AG04449 (cell line): Measurements from ENCODE around the gene ALDH3B2.
"Not testable (repeated sequence)": the region's sequence is repeated elsewhere in the genome, so short reads cannot be mapped to it uniquely, and the experiment has no call there.

Source experiments
- CTCF ChIA-PET: fragments of 350-600 bp; formaldehyde crosslinking; extraction: SDS; loops from one replicate; lab custom pipeline; 2021; ENCODE audit warnings: antibody characterized with exemption; lab: Yijun Ruan, JAX
- POLR2A ChIA-PET: fragments of 400-600, 350-600 bp; formaldehyde crosslinking; extraction: SDS; loops from one replicate; lab custom pipeline; 2020; ENCODE audit warnings: antibody characterized with exemption, inconsistent platforms; lab: Yijun Ruan, JAX
- DNase-seq: peaks from one replicate; pipeline ENCODE4 v3.0.0-alpha.2; 2010; ENCODE audit warnings: low read depth, low spot score
- H3K4me3 ChIP-seq: 2 replicates; pipeline ENCODE4 v1.5.1; 2011; ENCODE audit warnings: low read depth, mild to moderate bottlenecking, control low read depth, low read length
- CTCF ChIP-seq: IDR thresholded peaks from one replicate; pipeline ENCODE4 v1.5.1; 2011; ENCODE audit warnings: mild to moderate bottlenecking, moderate library complexity, low read length, control low read depth, inconsistent platforms; ENCODE audit not compliant: insufficient read depth; ENCODE audit errors: missing control alignments

The ALDH3B2 gene

GRCh38 chr11:67662142-67662834 lies 12.1 kb downstream of the ALDH3B2 start:
- TF ChIP-seq CTCF, result no peak
- POLR2A ChIA-PET, result no interaction called here
- DNase-seq, result no peak
- CTCF ChIA-PET, result interaction anchor here (1.6 to 8.9 kb wide), 3 partner anchors 11 to 34 kb away, joined by 4 to 101 read pairs (median 28); partner anchors contain the start of gene NUDT8
- no peak overlapping the region for H3K4me3 ChIP-seq

- CTCF ChIA-PET, result interaction anchor here (1.2 to 8.9 kb wide), 4 partner anchors 9 to 32 kb away, joined by 4 to 101 read pairs (median 16); partner anchors contain the start of gene NUDT8
- H3K4me3 ChIP-seq, POLR2A ChIA-PET, DNase-seq: not testable (repeated sequence)
Measured at GRCh38 chr11:67660752-67661151, 13.7 kb downstream of the ALDH3B2 start.

- DNase-seq, POLR2A ChIA-PET, H3K4me3 ChIP-seq: not testable (repeated sequence)
- CTCF ChIA-PET, result interaction anchor here (0.6 to 8.9 kb wide), 12 partner anchors 12 to 90 kb away, joined by 3 to 101 read pairs (median 3); partner anchors contain the start of genes ALDH3B2 and NUDT8
Measured at GRCh38 chr11:67659651-67660165, 14.7 kb downstream of the ALDH3B2 start.

GRCh38 chr11:67657300-67657699 lies 17.1 kb downstream of the ALDH3B2 start:
- ChIA-PET CTCF (interaction anchor here (1.1 to 8.9 kb wide), 6 partner anchors 9 to 29 kb away, joined by 3 to 101 read pairs (median 6); partner anchors contain the start of genes NUDT8 and TBX10), POLR2A (no interaction called here)
- DNase-seq, result no peak
- TF ChIP-seq CTCF, result no peak
- no peak overlapping the region for H3K4me3 ChIP-seq

GRCh38 chr11:67656278-67656922 lies 18.0 kb downstream of the ALDH3B2 start:
- H3K4me3 ChIP-seq, result no peak overlapping the region
- CTCF ChIA-PET, result interaction anchor here (0.8 to 8.9 kb wide), 6 partner anchors 10 to 72 kb away, joined by 3 to 101 read pairs (median 5); partner anchors contain the start of genes NUDT8 and TBX10
- TF ChIP-seq CTCF, result no peak
- no peak for DNase-seq
- POLR2A ChIA-PET, result no interaction called here

- ChIA-PET POLR2A (no interaction called here), CTCF (interaction anchor here (8.9 kb wide), 1 partner anchor 26 kb away, joined by 101 read pairs; the partner anchor contains the start of gene NUDT8)
- H3K4me3 ChIP-seq, result no peak overlapping the region
- TF ChIP-seq CTCF, result no peak
- DNase-seq, result no peak
Measured at GRCh38 chr11:67654225-67654624, 20.2 kb downstream of the ALDH3B2 start.
